ENCODE measurements around the gene CACNA1G.

CACNA1G gene

GRCh38 chr17:50629902-50630301, 69.4 kb downstream of the CACNA1G start:
- H3K36me3 ChIP-seq (ENCODE audit: insufficient read depth, low read length), result no peaks in the 10 kb centered on the region
- H3K9ac ChIP-seq (ENCODE audit: low read depth, low read length), result no peak overlapping the region
- no peak overlapping the region for H3K27ac ChIP-seq (ENCODE audit: low read length)
- TF ChIP-seq EZH2 (IDR thresholded peaks at IDR 0.05; ENCODE audit: borderline replicate concordance, low read depth, low read length, severe bottlenecking), result no peak
- TF ChIP-seq CTCF (IDR thresholded peaks at IDR 0.05; ENCODE audit: borderline replicate concordance, extremely low read depth, low read length, poor library complexity, severe bottlenecking), result no peak
- no peaks in the 10 kb centered on the region for H3K4me1 ChIP-seq (ENCODE audit: insufficient read depth, low read length)
- DNase-seq, result no peak
- ATAC-seq (ENCODE audit: insufficient read depth, low read depth), result no peak
- no peak overlapping the region for H3K4me3 ChIP-seq (ENCODE audit: low read depth in 1 of 2, low read length in 2 of 2)
- peaks cover 13% of the 10 kb centered on the region for H4K20me1 ChIP-seq (ENCODE audit: insufficient read depth, low read length)
- H3K4me2 ChIP-seq (ENCODE audit: insufficient read depth, low read length), result no peak overlapping the region
- peaks cover 31% of the 10 kb centered on the region for H3K27me3 ChIP-seq (ENCODE audit: insufficient read depth, low read length, poor library complexity)
- H2AFZ ChIP-seq (ENCODE audit: low read depth, low read length), result no peak overlapping the region
- H3K79me2 ChIP-seq (ENCODE audit: insufficient read depth, low read length), result no peaks in the 10 kb centered on the region
- H3K9me3 ChIP-seq (ENCODE audit: insufficient read depth, low read length, severe bottlenecking), result no peaks in the 10 kb centered on the region

- Histone ChIP-seq H3K27ac (ENCODE audit: low read length) (no peak overlapping the region), H3K4me1 (ENCODE audit: insufficient read depth, low read length) (no peaks in the 10 kb centered on the region), H2AFZ (ENCODE audit: low read depth, low read length) (no peak overlapping the region), H3K9ac (ENCODE audit: low read depth, low read length) (no peak overlapping the region), H3K4me3 (ENCODE audit: low read depth in 1 of 2, low read length in 2 of 2) (no peak overlapping the region), H3K79me2 (ENCODE audit: insufficient read depth, low read length) (no peaks in the 10 kb centered on the region), H3K27me3 (ENCODE audit: insufficient read depth, low read length, poor library complexity) (peaks cover 31% of the 10 kb centered on the region), H4K20me1 (ENCODE audit: insufficient read depth, low read length) (peaks cover 13% of the 10 kb centered on the region), H3K4me2 (ENCODE audit: insufficient read depth, low read length) (no peak overlapping the region), H3K36me3 (ENCODE audit: insufficient read depth, low read length) (no peaks in the 10 kb centered on the region), H3K9me3 (ENCODE audit: insufficient read depth, low read length, severe bottlenecking) (no peaks in the 10 kb centered on the region)
- TF ChIP-seq CTCF (IDR thresholded peaks at IDR 0.05; ENCODE audit: borderline replicate concordance, extremely low read depth, low read length, poor library complexity, severe bottlenecking) (peak; percentile 81), EZH2 (IDR thresholded peaks at IDR 0.05; ENCODE audit: borderline replicate concordance, low read depth, low read length, severe bottlenecking) (no peak)
- DNase-seq (peak; percentile 39), ATAC-seq (ENCODE audit: insufficient read depth, low read depth) (peak; percentile 62)
Observed at GRCh38 chr17:50630524-50631194, 70.1 kb downstream of the CACNA1G start.

GRCh38 chr17:50631195-50631907, 70.8 kb downstream of the CACNA1G start:
- TF ChIP-seq CTCF (IDR thresholded peaks at IDR 0.05; ENCODE audit: borderline replicate concordance, extremely low read depth, low read length, poor library complexity, severe bottlenecking), result no peak
- ATAC-seq (ENCODE audit: insufficient read depth, low read depth), result no peak
- peaks cover 31% of the 10 kb centered on the region for H3K27me3 ChIP-seq (ENCODE audit: insufficient read depth, low read length, poor library complexity)

More at GRCh38 chr17:50631195-50631907, 70.8 kb downstream of the CACNA1G start:
- Histone ChIP-seq H3K9ac (ENCODE audit: low read depth, low read length) (no peak overlapping the region), H3K79me2 (ENCODE audit: insufficient read depth, low read length) (no peaks in the 10 kb centered on the region), H3K36me3 (ENCODE audit: insufficient read depth, low read length) (no peaks in the 10 kb centered on the region), H4K20me1 (ENCODE audit: insufficient read depth, low read length) (peaks cover 13% of the 10 kb centered on the region), H3K27ac (ENCODE audit: low read length) (no peak overlapping the region), H2AFZ (ENCODE audit: low read depth, low read length) (no peak overlapping the region), H3K9me3 (ENCODE audit: insufficient read depth, low read length, severe bottlenecking) (no peaks in the 10 kb centered on the region), H3K4me3 (ENCODE audit: low read depth in 1 of 2, low read length in 2 of 2) (no peak overlapping the region), H3K4me2 (ENCODE audit: insufficient read depth, low read length) (no peak overlapping the region), H3K4me1 (ENCODE audit: insufficient read depth, low read length) (no peaks in the 10 kb centered on the region)
- DNase-seq, result no peak
